ENCODE data around the gene ARHGAP18. TPM values are rescaled to one million over a fixed set of nuclear protein-coding genes. Genes with fewer than 3 reads are reported as not detected.

ARHGAP18 gene
- total RNA-seq, 1 experiment from 2014 or later = 2.4 TPM

- Histone ChIP-seq H2AFZ (ENCODE audit: low read length) (no peak overlapping the region), H3K27me3 (ENCODE audit: insufficient read depth, low read length) (no peaks in the 10 kb centered on the region), H3K23ac (ENCODE audit: insufficient read length, low read depth, low read length) (no peak overlapping the region), H3K23me2 (ENCODE audit: insufficient read length, low read depth, low read length, poor library complexity, severe bottlenecking) (no peaks in the 10 kb centered on the region), H3K56ac (ENCODE audit: insufficient read length, low read depth, low read length) (no peak overlapping the region), H2BK15ac (ENCODE audit: low read depth, low read length) (no peak overlapping the region), H3K4ac (ENCODE audit: low read depth, low read length) (no peak overlapping the region), H4K20me1 (ENCODE audit: control insufficient read depth, insufficient read depth, insufficient read length) (no peaks in the 10 kb centered on the region), H3K4me1 (ENCODE audit: insufficient read depth, low read length) (no peaks in the 10 kb centered on the region), H4K8ac (replicated peaks; ENCODE audit: insufficient read length, low read depth, low read length) (no peak overlapping the region), H3K9ac (ENCODE audit: extremely low read depth, insufficient read length, low read length) (no peak overlapping the region), H2BK20ac (ENCODE audit: low read depth, low read length, poor library complexity, severe bottlenecking) (no peak overlapping the region), H2BK120ac (ENCODE audit: low read depth, low read length, poor library complexity, severe bottlenecking) (no peak overlapping the region), H4K91ac (ENCODE audit: insufficient read length, low read depth, low read length) (no peak overlapping the region), H3K79me2 (ENCODE audit: insufficient read depth, low read length) (no peaks in the 10 kb centered on the region), H3K9me3 (ENCODE audit: control insufficient read depth, low read depth, low read length) (no peaks in the 10 kb centered on the region), H2BK12ac (ENCODE audit: insufficient read length, low read depth, low read length) (no peak overlapping the region), H3K14ac (ENCODE audit: insufficient read depth, low read length) (no peak overlapping the region), H2BK5ac (ENCODE audit: insufficient read length, low read length) (no peak overlapping the region), H2AK5ac (ENCODE audit: insufficient read length, low read length) (no peak overlapping the region), H3K4me2 (ENCODE audit: insufficient read depth, insufficient read length, low read length) (no peak overlapping the region), H3K18ac (ENCODE audit: insufficient read length, low read depth, low read length) (no peak overlapping the region), H4K5ac (ENCODE audit: insufficient read length, low read depth, low read length) (no peak overlapping the region), H3T11ph (ENCODE audit: low read length) (no peak overlapping the region), H3K79me1 (ENCODE audit: insufficient read depth, low read depth, low read length, poor library complexity, severe bottlenecking) (no peaks in the 10 kb centered on the region), H3K27ac (ENCODE audit: insufficient read length, low read depth, low read length) (no peak overlapping the region)
- DNase-seq = no peak
- no peaks in the 10 kb centered on the region for H3K9me3 Mint-ChIP-seq
- H3K4me1 Mint-ChIP-seq = peaks cover 5 to 6% of the 10 kb centered on the region in 2 experiments
- TF ChIP-seq CTCF (conservative IDR thresholded peaks at IDR 0.05) = peak; percentile 89
- no peak overlapping the region for H3K4me3 Mint-ChIP-seq
- H3K36me3 Mint-ChIP-seq (ENCODE audit: insufficient read depth in 1 of 3, low read depth in 3 of 3) = no peaks in the 10 kb centered on the region
- H3K27me3 Mint-ChIP-seq (ENCODE audit: low read depth) = no peaks in the 10 kb centered on the region
- no CpG with 5 or more reads among the region's 6 CpGs for WGBS (ENCODE audit: extremely low coverage, insufficient read length, low lambda C conversion rate)
- no peak overlapping the region; a peak in 1 of 7 replicates for H3K27ac Mint-ChIP-seq
Measured at GRCh38 chr6:129598244-129599187, 111.5 kb downstream of the ARHGAP18 start.
